Measurements from ENCODE around the gene DPYSL5.

DPYSL5 gene

GRCh38 chr2:26886736-26887135 is 38.8 kb downstream of the DPYSL5 start:
- no peaks in the 10 kb centered on the region for H3K79me1 ChIP-seq (ENCODE audit: low read length)
- DNase-seq: no peak
- no peak overlapping the region for H2BK120ac ChIP-seq (ENCODE audit: insufficient read depth, low read length, poor library complexity)
- no peak overlapping the region for H3K27ac ChIP-seq (ENCODE audit: low read depth, low read length)
- H3K18ac ChIP-seq (ENCODE audit: low read length): no peak overlapping the region
- H3K14ac ChIP-seq (ENCODE audit: low read length): no peak overlapping the region
- H3K27me3 ChIP-seq (ENCODE audit: insufficient read depth, low read length): no peaks in the 10 kb centered on the region
- no peak overlapping the region for H3K4me3 ChIP-seq (ENCODE audit: low read depth, low read length)
- H2BK12ac ChIP-seq (ENCODE audit: low read length): no peak overlapping the region
- H3K79me2 ChIP-seq (ENCODE audit: control insufficient read depth, insufficient read depth, low read length, poor library complexity): no peaks in the 10 kb centered on the region
- H3K9me3 ChIP-seq (ENCODE audit: insufficient read depth, low read depth, low read length): no peaks in the 10 kb centered on the region
- H4K91ac ChIP-seq (ENCODE audit: low read depth, low read length): no peak overlapping the region
- no peak overlapping the region for H3K4me2 ChIP-seq (ENCODE audit: low read length)
- H3K4me1 ChIP-seq (ENCODE audit: control insufficient read depth in 1 of 2, insufficient read depth in 2 of 2, low read length in 2 of 2): no peaks in the 10 kb centered on the region
- no peak overlapping the region for H3K4ac ChIP-seq (ENCODE audit: low read depth, low read length)
- no peak overlapping the region for H4K12ac ChIP-seq (ENCODE audit: low read depth, low read length)
- no peak overlapping the region for H2AK5ac ChIP-seq (ENCODE audit: low read length)
- no peak overlapping the region for H4K8ac ChIP-seq (ENCODE audit: low read depth, low read length)
- H2AFZ ChIP-seq (ENCODE audit: insufficient read depth, low read length, poor library complexity): no peak overlapping the region
- H3K23ac ChIP-seq (ENCODE audit: low read length): no peak overlapping the region
- no peaks in the 10 kb centered on the region for H3K36me3 ChIP-seq (ENCODE audit: control insufficient read depth in 1 of 2, insufficient read depth in 2 of 2, low read length in 2 of 2)
- no peak overlapping the region for H2BK5ac ChIP-seq (ENCODE audit: low read depth, low read length, poor library complexity)
- no CpG with 5 or more reads among the region's 2 CpGs for WGBS (ENCODE audit: extremely low coverage, insufficient coverage, insufficient read length)
- H3K9ac ChIP-seq (ENCODE audit: low read length): no peak overlapping the region

GRCh38 chr2:26887151-26887550 is 39.2 kb downstream of the DPYSL5 start:
- H3K79me1 ChIP-seq (ENCODE audit: low read length): no peaks in the 10 kb centered on the region
- no peak overlapping the region for H4K91ac ChIP-seq (ENCODE audit: low read depth, low read length)
- no peak overlapping the region for H4K8ac ChIP-seq (ENCODE audit: low read depth, low read length)
- no peak overlapping the region for H2BK12ac ChIP-seq (ENCODE audit: low read length)
- no peaks in the 10 kb centered on the region for H3K4me1 ChIP-seq (ENCODE audit: control insufficient read depth in 1 of 2, insufficient read depth in 2 of 2, low read length in 2 of 2)
- H3K14ac ChIP-seq (ENCODE audit: low read length): no peak overlapping the region
- no CpG with 5 or more reads among the region's 4 CpGs for WGBS (ENCODE audit: extremely low coverage, insufficient coverage, insufficient read length)
- no peak overlapping the region for H2AK5ac ChIP-seq (ENCODE audit: low read length)
- H2AFZ ChIP-seq (ENCODE audit: insufficient read depth, low read length, poor library complexity): no peak overlapping the region
- no peak overlapping the region for H3K27ac ChIP-seq (ENCODE audit: low read depth, low read length)
- no peaks in the 10 kb centered on the region for H3K36me3 ChIP-seq (ENCODE audit: control insufficient read depth in 1 of 2, insufficient read depth in 2 of 2, low read length in 2 of 2)
- H3K9ac ChIP-seq (ENCODE audit: low read length): no peak overlapping the region
- H3K27me3 ChIP-seq (ENCODE audit: insufficient read depth, low read length): no peaks in the 10 kb centered on the region
- H4K12ac ChIP-seq (ENCODE audit: low read depth, low read length): no peak overlapping the region
- H3K4me3 ChIP-seq (ENCODE audit: low read depth, low read length): no peak overlapping the region
- no peak overlapping the region for H3K4ac ChIP-seq (ENCODE audit: low read depth, low read length)
- H3K18ac ChIP-seq (ENCODE audit: low read length): no peak overlapping the region
- H3K79me2 ChIP-seq (ENCODE audit: control insufficient read depth, insufficient read depth, low read length, poor library complexity): no peaks in the 10 kb centered on the region
- no peak overlapping the region for H3K23ac ChIP-seq (ENCODE audit: low read length)
- DNase-seq: no peak
- H3K4me2 ChIP-seq (ENCODE audit: low read length): no peak overlapping the region
- no peak overlapping the region for H2BK5ac ChIP-seq (ENCODE audit: low read depth, low read length, poor library complexity)
- H3K9me3 ChIP-seq (ENCODE audit: insufficient read depth, low read depth, low read length): no peaks in the 10 kb centered on the region
- H2BK120ac ChIP-seq (ENCODE audit: insufficient read depth, low read length, poor library complexity): no peak overlapping the region

GRCh38 chr2:26889796-26890195 is 41.9 kb downstream of the DPYSL5 start:
- H3K9me3 ChIP-seq (ENCODE audit: insufficient read depth, low read depth, low read length): no peaks in the 10 kb centered on the region
- H3K79me1 ChIP-seq (ENCODE audit: low read length): no peaks in the 10 kb centered on the region
- H3K18ac ChIP-seq (ENCODE audit: low read length): no peak overlapping the region
- H3K14ac ChIP-seq (ENCODE audit: low read length): no peak overlapping the region
- H4K12ac ChIP-seq (ENCODE audit: low read depth, low read length): no peak overlapping the region
- no peak overlapping the region for H3K23ac ChIP-seq (ENCODE audit: low read length)
- no peak overlapping the region for H2BK120ac ChIP-seq (ENCODE audit: insufficient read depth, low read length, poor library complexity)
- no peak overlapping the region for H2BK12ac ChIP-seq (ENCODE audit: low read length)
- H3K9ac ChIP-seq (ENCODE audit: low read length): no peak overlapping the region
- no peaks in the 10 kb centered on the region for H3K4me1 ChIP-seq (ENCODE audit: control insufficient read depth in 1 of 2, insufficient read depth in 2 of 2, low read length in 2 of 2)
- no peaks in the 10 kb centered on the region for H3K27me3 ChIP-seq (ENCODE audit: insufficient read depth, low read length)
- WGBS (ENCODE audit: extremely low coverage, insufficient coverage, insufficient read length): no CpG with 5 or more reads among the region's 4 CpGs
- no peak overlapping the region for H2BK5ac ChIP-seq (ENCODE audit: low read depth, low read length, poor library complexity)
- no peak overlapping the region for H4K8ac ChIP-seq (ENCODE audit: low read depth, low read length)
- no peak overlapping the region for H4K91ac ChIP-seq (ENCODE audit: low read depth, low read length)
- no peak for DNase-seq
- H3K4me2 ChIP-seq (ENCODE audit: low read length): no peak overlapping the region
- no peaks in the 10 kb centered on the region for H3K36me3 ChIP-seq (ENCODE audit: control insufficient read depth in 1 of 2, insufficient read depth in 2 of 2, low read length in 2 of 2)
- no peak overlapping the region for H2AFZ ChIP-seq (ENCODE audit: insufficient read depth, low read length, poor library complexity)
- H3K4me3 ChIP-seq (ENCODE audit: low read depth, low read length): no peak overlapping the region
- H3K79me2 ChIP-seq (ENCODE audit: control insufficient read depth, insufficient read depth, low read length, poor library complexity): no peaks in the 10 kb centered on the region
- H2AK5ac ChIP-seq (ENCODE audit: low read length): no peak overlapping the region
- no peak overlapping the region for H3K27ac ChIP-seq (ENCODE audit: low read depth, low read length)
- H3K4ac ChIP-seq (ENCODE audit: low read depth, low read length): no peak overlapping the region

GRCh38 chr2:26890341-26891000 is 42.5 kb downstream of the DPYSL5 start:
- Histone ChIP-seq H3K18ac (ENCODE audit: low read length) (no peak overlapping the region), H2BK5ac (ENCODE audit: low read depth, low read length, poor library complexity) (no peak overlapping the region), H3K4me1 (ENCODE audit: control insufficient read depth in 1 of 2, insufficient read depth in 2 of 2, low read length in 2 of 2) (no peaks in the 10 kb centered on the region), H2AFZ (ENCODE audit: insufficient read depth, low read length, poor library complexity) (no peak overlapping the region), H3K14ac (ENCODE audit: low read length) (no peak overlapping the region), H2BK120ac (ENCODE audit: insufficient read depth, low read length, poor library complexity) (no peak overlapping the region), H3K23ac (ENCODE audit: low read length) (no peak overlapping the region), H3K9ac (ENCODE audit: low read length) (no peak overlapping the region), H3K79me2 (ENCODE audit: control insufficient read depth, insufficient read depth, low read length, poor library complexity) (no peaks in the 10 kb centered on the region), H3K4me2 (ENCODE audit: low read length) (no peak overlapping the region), H4K12ac (ENCODE audit: low read depth, low read length) (no peak overlapping the region), H3K27me3 (ENCODE audit: insufficient read depth, low read length) (no peaks in the 10 kb centered on the region), H4K91ac (ENCODE audit: low read depth, low read length) (no peak overlapping the region), H2AK5ac (ENCODE audit: low read length) (no peak overlapping the region), H3K9me3 (ENCODE audit: insufficient read depth, low read depth, low read length) (no peaks in the 10 kb centered on the region), H3K4ac (ENCODE audit: low read depth, low read length) (no peak overlapping the region), H3K27ac (ENCODE audit: low read depth, low read length) (no peak overlapping the region), H3K4me3 (ENCODE audit: low read depth, low read length) (no peak overlapping the region), H4K8ac (ENCODE audit: low read depth, low read length) (no peak overlapping the region), H3K36me3 (ENCODE audit: control insufficient read depth in 1 of 2, insufficient read depth in 2 of 2, low read length in 2 of 2) (no peaks in the 10 kb centered on the region), H3K79me1 (ENCODE audit: low read length) (no peaks in the 10 kb centered on the region), H2BK12ac (ENCODE audit: low read length) (no peak overlapping the region)
- DNase-seq: peak; percentile 34 to 48
- no CpG with 5 or more reads among the region's 11 CpGs for WGBS (ENCODE audit: extremely low coverage, insufficient coverage, insufficient read length)

All from trophoblast cell (in vitro differentiated cells and primary cell).